SU-DHL-6 (cell line): ENCODE measurements around the gene GSK3B.

Source experiments
- CTCF ChIP-seq: fragments of 200-600 bp; sonication (generic); IDR thresholded peaks from one replicate; pipeline ENCODE4 v1.5.1; 2017; ENCODE audit warnings: antibody characterized with exemption, mild to moderate bottlenecking, low read length, moderate library complexity; ENCODE audit not compliant: insufficient read depth, poor library complexity, severe bottlenecking
- EZH2phosphoT487 ChIP-seq: fragments of 200-600 bp; sonication (generic), shearing (Covaris generic); conservative IDR thresholded peaks from 2 replicates; pipeline ENCODE4 v1.6.1; 2018; ENCODE audit warnings: mild to moderate bottlenecking, antibody characterized with exemption, low read length, moderate library complexity, mixed read lengths

GRCh38 chr3:120093911-120094775 is at the start of gene GSK3B:
- TF ChIP-seq CTCF: no peak
- no peak for TF ChIP-seq EZH2phosphoT487
